T1000 (cell line): Measurements from ENCODE around the gene MFAP3L.

Experiments used
- DNase-seq: peaks from one replicate; lab custom pipeline; 2025; ENCODE audit warnings: mixed read lengths; lab: John Stamatoyannopoulos, UW

MFAP3L gene

DNA sequence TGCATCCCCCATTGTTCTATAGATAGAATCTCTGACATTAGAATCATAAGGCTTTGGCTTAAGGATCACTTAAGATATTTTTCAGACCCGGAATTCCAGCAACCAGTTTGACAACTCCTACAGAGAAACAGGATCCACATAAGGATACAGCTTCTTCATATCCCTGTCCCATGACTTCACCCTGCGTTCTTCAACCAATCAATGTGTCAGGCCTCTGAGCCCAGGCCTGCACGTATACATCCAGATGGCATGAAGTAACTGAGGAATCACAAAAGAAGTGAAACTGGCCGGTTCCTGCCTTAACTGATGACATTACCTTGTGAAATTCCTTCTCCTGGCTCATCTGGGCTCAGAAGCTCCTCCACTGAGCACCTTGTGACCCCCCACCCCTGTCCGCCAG lies 85.1 kb downstream of the MFAP3L start:
- no peak for DNase-seq

DNA sequence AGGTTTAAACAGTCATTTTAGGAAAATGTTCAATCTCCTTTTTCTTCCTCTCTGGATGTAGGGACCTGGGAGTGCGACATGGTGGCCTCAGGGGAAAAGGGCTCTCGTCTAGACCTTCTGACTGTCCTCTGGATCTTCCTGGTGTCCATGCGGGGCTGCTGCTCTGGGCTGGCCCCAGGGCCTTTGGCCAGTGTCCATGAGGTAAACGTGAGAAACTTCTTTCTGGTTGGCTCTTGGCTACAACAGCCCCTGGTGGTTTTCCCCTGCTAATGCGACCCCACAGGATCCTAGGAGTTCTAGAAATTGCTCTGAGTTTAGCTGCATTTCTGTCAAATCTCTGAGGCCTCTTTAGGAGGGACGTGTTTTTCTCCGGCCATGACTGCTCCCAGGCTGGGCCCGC lies 85.7 kb downstream of the MFAP3L start:
- no peak for DNase-seq
